HEK293T (cell line): ENCODE results near the gene RBMS2.

ENCODE experiments used
- CTCF ChIA-PET: fragments of 350-600 bp; formaldehyde crosslinking; extraction: SDS; loops from one replicate; lab custom pipeline; 2021; ENCODE audit warnings: antibody characterized with exemption, inconsistent platforms; lab: Yijun Ruan, JAX
- POLR2A ChIA-PET: fragments of 350-600 bp; formaldehyde crosslinking; extraction: SDS; loops from one replicate; lab custom pipeline; 2020; ENCODE audit warnings: antibody characterized with exemption, inconsistent platforms; lab: Yijun Ruan, JAX
- DNase-seq: peaks from one replicate; pipeline ENCODE4 v3.0.0; 2012; ENCODE audit warnings: mixed read lengths; ENCODE audit errors: extremely low spot score
- HDGF ChIP-seq: fragments of 450-650 bp; IDR thresholded peaks from 2 replicates; pipeline ENCODE4 v1.6.1; 2017; ENCODE audit warnings: antibody characterized with exemption, borderline replicate concordance
- PKNOX1 ChIP-seq: fragments of 450-650 bp; IDR thresholded peaks from 2 replicates; pipeline ENCODE4 v1.6.1; 2016
- SP1 ChIP-seq: fragments of 450-650 bp; IDR thresholded peaks from 2 replicates; pipeline ENCODE4 v1.6.1; 2017
- TARDBP ChIP-seq: fragments of 450-650 bp; IDR thresholded peaks from 2 replicates; pipeline ENCODE4 v1.6.1; 2016
- ZNF384 ChIP-seq: fragments of 450-650 bp; IDR thresholded peaks from 2 replicates; pipeline ENCODE4 v1.6.1; 2016

The RBMS2 gene

DNA sequence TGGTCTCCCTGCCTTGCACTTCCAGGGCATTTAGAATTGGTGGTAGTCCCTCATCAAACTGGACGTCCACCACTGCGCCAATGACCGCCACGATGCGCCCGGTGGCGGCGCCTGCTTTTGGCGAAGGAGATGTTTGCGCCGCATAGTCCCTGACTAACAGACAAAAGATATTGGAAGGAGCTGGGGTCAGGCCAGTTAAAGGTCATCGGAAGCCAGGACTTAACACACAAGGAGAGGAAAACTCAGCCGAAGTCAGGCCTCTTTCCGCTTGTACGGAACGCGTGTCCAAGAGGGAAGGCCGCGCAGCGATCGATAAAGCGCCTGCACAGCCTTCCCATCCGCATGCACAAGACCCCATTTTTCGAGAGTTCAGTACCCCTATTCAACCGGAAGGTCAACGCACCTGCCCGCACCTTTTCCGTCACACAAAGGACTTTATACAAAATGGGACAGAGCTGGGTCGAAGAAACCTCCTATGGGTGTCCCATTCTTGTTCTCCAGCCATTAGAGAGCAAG, 123.6 kb downstream of the RBMS2 start:
- CTCF ChIA-PET = interaction anchor here (2.6 kb wide), 1 partner anchor 9 kb away, joined by 14 read pairs; no protein-coding TSS in a partner anchor
- TF ChIP-seq HDGF (no peak), SP1 (no peak), ZNF384 (no peak), TARDBP (no peak), PKNOX1 (no peak)
- no peak for DNase-seq
- POLR2A ChIA-PET = interaction anchor here (0.8 to 3.0 kb wide), 14 partner anchors 10 to 80 kb away, joined by 3 to 34 read pairs (median 6); partner anchors contain the start of genes BAZ2A, NACA and PTGES3
